ENCODE results near the gene PLTP.
"Not testable (repeated sequence)": the region's sequence is repeated elsewhere in the genome, so short reads cannot be mapped to it uniquely, and the experiment has no call there.

GRCh38 chr20:45874104-45874481, 37.9 kb downstream of the PLTP start:
- TF ChIP-seq EP300, CTCF (IDR thresholded peaks at IDR 0.05): not testable (repeated sequence)
